Stimulated activated CD8-positive, alpha-beta memory T cell treated with anti-CD3 and anti-CD28 coated beads, Interleukin-15, amount 100 ng/mL, for 24 hours (primary cell): ENCODE measurements around the gene CD177.
"Not testable (repeated sequence)": the region's sequence is repeated elsewhere in the genome, so short reads cannot be mapped to it uniquely, and the experiment has no call there.

ENCODE experiments used
- DNase-seq: peaks from one replicate; pipeline ENCODE4 v3.0.0-alpha.2; 2020; ENCODE audit warnings: low read depth

Gene CD177

DNA sequence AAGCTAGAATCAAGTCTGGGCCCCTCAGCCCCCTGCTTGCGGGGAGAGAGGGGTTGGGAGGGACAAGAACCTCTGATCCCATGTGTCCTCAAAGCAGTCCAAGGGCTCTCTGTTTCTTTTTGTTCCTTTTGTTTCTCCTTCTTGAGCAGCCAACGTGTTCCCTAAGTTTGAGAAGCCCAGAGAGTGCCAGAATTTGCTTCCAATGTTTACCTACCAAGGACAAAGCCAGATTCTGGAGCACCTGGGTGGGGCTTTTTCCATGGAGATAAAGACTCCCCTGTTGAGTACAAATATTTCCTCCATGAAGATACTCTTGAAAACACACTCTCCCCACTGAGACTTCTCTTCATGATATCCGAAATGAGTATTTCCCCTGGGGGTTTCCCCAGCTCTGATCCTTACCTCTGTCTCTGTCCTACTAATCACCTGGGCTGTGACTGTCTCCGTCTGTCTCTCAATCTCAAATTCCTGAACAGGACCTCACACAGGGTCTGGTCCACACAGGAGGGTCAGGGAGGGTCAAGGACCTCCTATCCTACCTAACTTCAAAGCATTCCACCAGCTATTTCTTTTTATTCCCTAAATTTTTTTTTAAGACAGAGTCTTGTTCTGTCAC, 27.4 kb downstream of the CD177 start:
- DNase-seq: no peak

DNA sequence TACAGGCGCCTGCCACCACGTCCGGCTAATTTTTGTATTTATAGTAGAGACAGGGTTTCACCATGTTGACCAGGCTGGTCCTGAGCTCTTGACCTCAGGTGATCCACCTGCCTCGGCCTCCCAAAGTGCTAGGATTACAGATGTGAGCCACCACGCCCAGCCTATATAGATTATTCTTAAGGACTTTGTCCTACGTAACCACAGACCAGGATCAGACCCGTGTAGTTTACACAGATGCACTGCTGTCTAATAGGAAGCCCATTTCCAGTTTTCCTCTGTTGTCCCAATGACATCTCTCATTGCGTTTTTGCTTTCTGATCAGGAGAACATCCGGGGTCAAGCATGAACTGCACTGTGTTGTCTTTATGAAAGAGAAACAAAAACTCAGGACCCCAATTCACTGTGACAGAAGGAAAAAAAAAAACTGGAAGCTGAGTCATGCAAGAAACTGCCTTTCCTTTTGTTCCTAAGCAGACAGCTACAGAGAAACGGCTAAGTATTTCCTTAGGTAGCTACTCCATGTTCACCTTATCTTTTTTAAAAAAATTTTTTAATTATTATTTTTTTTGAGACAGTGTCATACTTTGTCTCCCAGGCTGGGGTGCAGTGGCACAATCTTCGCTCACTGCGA, 29.2 kb downstream of the CD177 start:
- DNase-seq: not testable (repeated sequence)

DNA sequence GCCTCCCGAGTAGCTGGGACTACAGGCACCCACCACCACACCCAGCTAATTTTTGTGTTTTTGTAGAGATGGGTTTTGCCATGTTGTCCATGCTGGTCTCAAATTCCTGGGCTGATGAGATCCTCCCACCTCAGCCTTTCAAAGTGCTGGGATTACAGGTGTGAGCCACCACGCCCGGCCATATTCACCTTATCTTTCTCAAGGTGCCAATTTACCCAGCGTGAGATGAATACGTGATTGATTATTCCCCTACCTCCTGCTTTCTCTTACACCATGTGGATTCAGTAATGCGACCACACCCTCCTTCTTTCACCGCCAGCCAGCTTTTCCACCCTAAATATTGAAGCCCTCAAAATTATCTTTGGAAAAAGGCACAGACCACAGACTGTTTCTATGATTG, 29.8 kb downstream of the CD177 start:
- not testable (repeated sequence) for DNase-seq

DNA sequence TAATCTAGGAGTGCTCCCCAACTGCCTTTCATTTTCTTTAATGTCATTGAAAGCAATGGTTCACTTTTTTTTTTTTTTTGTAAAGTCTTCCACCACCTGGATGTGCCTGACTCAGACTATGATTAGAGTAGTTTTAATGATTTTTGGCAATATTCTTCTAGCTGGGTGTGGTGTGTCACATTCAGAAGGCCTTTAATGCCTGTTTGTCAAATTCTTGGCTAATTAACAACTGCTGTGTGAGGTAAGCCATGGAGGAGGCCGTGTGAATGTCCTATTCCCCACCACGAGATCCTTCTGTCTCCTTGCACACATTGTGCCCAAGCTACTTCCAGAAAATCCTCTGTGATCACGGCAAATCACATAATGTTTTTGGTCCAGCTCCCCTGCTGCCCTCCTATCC, 30.3 kb downstream of the CD177 start:
- DNase-seq: not testable (repeated sequence)

DNA sequence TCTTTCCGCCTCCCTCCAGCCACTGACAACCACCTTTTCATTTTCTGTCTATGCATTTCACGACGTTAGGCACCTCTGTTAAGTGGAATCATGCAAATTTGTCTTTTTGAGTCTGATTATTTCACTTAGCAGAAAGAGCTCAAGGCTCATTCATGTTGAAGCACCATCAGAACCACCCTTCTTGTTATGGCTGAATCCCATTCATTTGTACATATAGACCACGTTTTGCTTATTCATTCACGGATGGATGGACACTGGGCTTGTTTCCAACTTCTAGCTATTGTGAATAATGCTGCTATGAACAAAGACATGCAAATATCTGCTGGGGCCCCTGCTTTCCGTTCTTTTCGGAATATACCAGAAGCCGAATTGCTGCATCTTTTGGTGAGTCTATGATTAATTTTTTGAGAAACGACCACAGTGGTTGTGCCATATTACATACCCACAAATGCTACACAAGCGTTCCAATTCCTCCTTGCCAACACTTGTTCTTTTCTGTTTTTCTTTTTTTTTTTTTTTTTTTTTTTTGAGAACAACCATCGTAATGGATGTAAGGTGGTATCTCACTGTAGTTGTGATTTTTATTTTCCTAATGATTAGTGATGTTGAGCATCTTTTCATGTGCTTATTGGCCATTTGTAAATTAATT, 37.5 kb downstream of the CD177 start:
- DNase-seq: not testable (repeated sequence)

DNA sequence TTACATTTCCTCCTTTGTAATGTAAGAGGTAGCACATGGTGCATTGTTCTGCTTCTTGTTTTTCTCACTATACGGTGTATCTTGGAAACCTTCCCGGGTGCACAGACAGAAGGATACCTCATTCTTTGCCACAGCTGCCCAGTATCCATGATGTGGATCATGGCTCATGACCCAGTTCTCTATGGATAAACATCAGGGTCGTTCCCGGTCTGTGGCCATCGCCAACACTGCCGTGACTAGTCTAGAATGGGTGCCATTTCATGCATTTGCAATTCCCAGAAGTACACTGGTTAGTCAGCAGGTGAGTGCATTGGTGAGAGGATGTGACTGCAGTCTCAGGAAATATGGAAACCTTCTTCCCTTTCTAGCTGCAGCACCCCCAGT, 38.1 kb downstream of the CD177 start:
- not testable (repeated sequence) for DNase-seq

DNA sequence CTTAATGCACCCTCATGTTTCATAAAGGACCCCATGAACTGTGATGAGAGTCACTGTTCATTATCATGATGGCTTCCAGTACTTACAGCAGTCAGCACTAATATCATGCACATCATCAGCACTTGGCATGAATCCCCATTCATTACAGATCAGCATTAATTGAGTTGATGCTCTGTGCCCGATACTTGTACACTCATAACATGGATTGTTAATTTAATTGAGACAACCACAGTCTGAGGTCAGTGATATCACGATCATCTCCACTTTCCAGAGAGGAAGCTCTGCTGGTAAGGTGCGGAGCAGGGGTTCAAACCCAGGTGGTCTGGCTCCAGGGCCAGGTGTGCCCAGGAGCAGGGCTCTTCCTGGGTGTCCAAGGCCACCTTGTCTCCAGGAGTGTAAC, 40.0 kb downstream of the CD177 start:
- DNase-seq: not testable (repeated sequence)

DNA sequence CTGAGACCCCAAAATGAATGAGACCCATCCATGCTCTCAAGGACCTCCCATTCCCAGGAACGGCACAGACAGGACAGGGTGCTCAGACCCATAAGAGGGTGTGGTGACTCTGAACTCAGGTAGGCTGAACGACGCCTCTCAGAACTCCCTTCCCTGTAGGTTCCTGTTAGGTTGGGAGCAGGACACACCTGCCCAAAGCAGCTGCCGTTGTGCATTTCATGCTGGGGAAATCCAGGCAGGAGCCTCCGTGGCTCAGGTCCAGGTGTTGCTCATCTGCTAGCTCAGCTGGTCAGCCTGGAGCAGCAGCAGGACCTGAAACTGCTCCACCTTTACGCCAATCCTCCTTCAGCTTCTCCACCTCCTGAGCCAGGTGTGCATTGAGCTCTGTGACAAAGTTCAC, 42.1 kb downstream of the CD177 start:
- DNase-seq: no peak

DNA sequence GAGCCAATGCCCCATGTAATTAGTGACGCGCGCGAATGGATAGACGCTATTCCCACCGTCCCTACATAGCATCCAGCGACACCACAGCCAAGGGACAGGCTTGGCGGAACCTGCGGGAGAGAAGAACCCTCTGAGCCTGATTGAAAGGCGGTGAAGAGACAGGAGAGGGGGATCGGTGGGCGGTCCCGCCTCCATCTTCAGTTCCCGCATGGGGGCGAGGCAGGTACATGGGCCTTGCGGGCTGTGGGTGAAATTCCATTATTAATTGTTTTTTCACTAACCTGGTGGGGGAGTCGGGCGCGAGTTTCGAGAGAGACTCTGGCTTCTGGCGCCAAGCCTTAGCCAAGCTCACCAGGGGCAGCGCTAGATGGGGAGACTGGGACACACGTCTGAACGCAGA, 52.8 kb downstream of the CD177 start:
- no peak for DNase-seq

DNA sequence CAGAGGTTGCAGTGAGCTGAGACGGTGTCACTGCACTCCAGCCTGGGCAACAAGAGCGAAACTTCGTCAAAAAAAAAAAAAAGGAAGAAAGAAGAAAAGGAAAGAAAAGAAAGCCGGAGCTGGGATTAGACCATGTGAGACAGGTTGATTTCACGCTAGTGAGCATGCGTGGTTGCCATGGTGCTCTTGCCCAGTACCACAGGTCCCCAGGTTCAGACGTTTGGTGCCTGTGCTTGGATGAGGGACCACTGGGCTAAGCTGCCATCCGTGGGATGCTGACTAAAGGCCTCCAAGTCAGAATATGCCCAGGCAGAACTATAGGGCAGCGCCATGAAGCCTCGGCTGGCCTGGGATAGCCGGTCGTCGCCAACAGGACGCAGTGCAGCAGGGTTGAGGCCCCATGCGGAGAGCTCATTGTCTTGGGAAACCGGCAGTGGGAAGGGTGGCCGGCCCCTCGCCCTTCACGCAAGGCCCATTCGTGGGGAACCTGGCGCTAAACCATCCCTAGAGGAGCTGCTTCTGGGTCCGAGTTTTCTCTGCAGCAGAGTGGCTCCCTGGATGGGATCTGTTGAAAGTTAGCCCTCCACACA, 54.0 kb downstream of the CD177 start:
- DNase-seq: no peak

DNA sequence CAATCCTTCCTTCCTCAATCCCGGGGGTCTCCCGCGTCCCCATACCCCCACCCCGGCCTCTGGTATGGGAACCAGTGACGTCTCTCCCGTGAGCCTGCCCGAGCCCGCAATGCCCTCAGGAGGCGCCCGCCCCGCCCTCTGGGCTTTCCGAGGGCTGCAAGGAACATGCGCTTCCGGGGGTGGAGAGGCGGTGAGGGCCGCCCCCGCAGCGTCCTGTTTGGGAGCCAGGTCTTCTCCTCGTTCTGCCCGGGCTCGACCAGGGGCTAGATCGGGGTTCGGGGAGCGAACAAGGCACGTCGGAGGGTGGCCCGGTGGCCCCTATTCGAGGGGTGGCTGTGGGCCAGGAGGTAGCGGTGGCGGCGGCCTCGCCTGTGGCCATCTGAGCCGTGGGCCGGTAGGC, 54.6 kb downstream of the CD177 start:
- DNase-seq: no peak

DNA sequence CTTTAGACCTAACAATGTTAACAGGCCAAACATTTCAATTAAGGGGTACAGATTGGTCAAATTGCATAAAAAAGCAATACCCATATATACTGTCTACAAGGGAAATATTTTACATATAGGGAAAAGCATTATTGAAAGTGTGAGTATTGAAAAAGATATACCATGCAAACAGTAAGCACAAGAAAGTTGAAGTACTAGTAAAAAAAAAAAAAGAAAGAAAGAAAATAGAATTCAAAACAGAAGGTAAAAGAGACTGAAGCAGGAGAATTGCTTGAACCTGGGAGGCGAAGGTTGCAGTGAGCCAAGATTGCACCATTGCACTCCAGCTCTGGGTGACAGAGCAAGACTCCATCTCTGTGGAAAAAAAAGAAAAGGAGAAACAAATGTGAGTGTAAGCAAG, 55.9 kb downstream of the CD177 start:
- DNase-seq: no peak

DNA sequence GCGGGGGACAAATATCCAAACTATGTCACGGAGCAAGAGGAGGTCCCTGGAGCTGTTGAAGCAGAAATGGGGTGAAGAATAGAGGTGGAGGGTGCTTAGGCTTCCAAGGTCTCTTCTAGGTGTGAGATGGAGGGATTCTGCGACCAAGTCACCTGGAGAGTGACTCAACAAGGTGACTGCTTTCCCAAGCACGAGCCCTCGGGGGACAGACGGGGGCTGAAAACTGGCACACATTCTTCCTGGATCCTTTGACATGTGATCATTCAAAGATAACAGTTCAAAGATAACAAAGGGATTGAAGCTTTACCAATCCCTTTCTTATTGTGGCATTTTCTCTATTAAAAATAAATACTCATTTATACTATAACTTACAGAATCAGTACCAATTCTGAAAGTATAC, 59.0 kb downstream of the CD177 start:
- DNase-seq: no peak
